Heart left ventricle (tissue), 16 donors: ENCODE measurements around the gene FMO2. TPM values are rescaled to one million over a fixed set of nuclear protein-coding genes. Genes with fewer than 3 reads are reported as not detected.

ENCODE experiments used
- ATAC-seq, 4 donors: fragments of 200-7000 bp; cut with Tn5 transposase; one replicate each; pipeline ENCODE4 v1.9.1; 2020 to 2022; ENCODE audit warnings: moderate library complexity in 4 of 4, mild to moderate bottlenecking in 3 of 4, moderate number of reproducible peaks in 1 of 4
- DNase-seq, 5 donors: peaks; one replicate each; pipeline ENCODE4 v3.0.0-alpha.2; 2020
- H3K27ac ChIP-seq, 12 donors: fragments of 200-600 bp; sonication (generic) in 4 of 12; one replicate each; pipeline versions ENCODE4 v1.5.0 to v1.8.0; 2016 to 2022; ENCODE audit warnings: mild to moderate bottlenecking in 2 of 12
- H3K27me3 ChIP-seq, 9 donors: fragments of 200-600 bp; sonication (generic) in 2 of 9; one replicate each; pipeline versions ENCODE4 v1.5.1 to v1.8.0; 2016 to 2022; ENCODE audit warnings: mild to moderate bottlenecking in 3 of 9
- H3K36me3 ChIP-seq, 9 donors: fragments of 200-600 bp; sonication (generic) in 2 of 9; one replicate each; pipeline versions ENCODE4 v1.5.0 to v1.8.0; 2018 to 2022; ENCODE audit warnings: mild to moderate bottlenecking in 2 of 9
- H3K4me1 ChIP-seq, 12 donors: fragments of 200-600 bp; sonication (generic) in 4 of 12; one replicate each; pipeline versions ENCODE4 v1.5.0 to v1.8.0; 2016 to 2022; ENCODE audit warnings: mild to moderate bottlenecking in 3 of 12
- H3K4me3 ChIP-seq, 12 donors: fragments of 200-600 bp; sonication (generic) in 4 of 12; one replicate each; pipeline versions ENCODE4 v1.5.0 to v1.8.0; 2017 to 2022; ENCODE audit warnings: mild to moderate bottlenecking in 9 of 12, moderate library complexity in 4 of 12
- H3K9me3 ChIP-seq, 12 donors: fragments of 200-600 bp; sonication (generic) in 4 of 12; one replicate each; pipeline versions ENCODE4 v1.5.0 to v1.8.0; 2016 to 2022; ENCODE audit warnings: mild to moderate bottlenecking in 1 of 12
- CTCF ChIP-seq, 12 donors: fragments of 200-600 bp; sonication (generic) in 4 of 12; IDR thresholded peaks; one replicate each; pipeline versions ENCODE4 v1.5.0 to v1.8.0; 2018 to 2022; ENCODE audit warnings: antibody characterized with exemption in 12 of 12, mild to moderate bottlenecking in 5 of 12
- POLR2A ChIP-seq, 2 donors: fragments of 450-650 bp; IDR thresholded peaks; one replicate each; pipeline ENCODE4 v1.6.1; 2017; ENCODE audit warnings: antibody characterized with exemption in 2 of 2, mild to moderate bottlenecking in 2 of 2, moderate library complexity in 2 of 2
- WGBS, 4 donors: extraction: QIAGEN DNeasy Blood & Tissue Kit in 2 of 4; methylation state at CpG; one replicate each; pipeline versions ENCODE4 v1.1.5 to v1.1.7; 2013 to 2018; 5-methylcytosine and 5-hydroxymethylcytosine counted together
- intact Hi-C, 10 donors: fragments of 100-400 bp; cut with DNase I; formaldehyde crosslinking; loops; one replicate each; pipeline versions ENCODE4 v1.11.1 to v1.14.2; 2022
- polyA plus RNA-seq, 2 donors: library from polyadenylated mRNA; stranded (reverse); fragments of 200-250 nt; gene quantifications; one replicate each; pipeline ENCODE4 v1.2.3, GENCODE V29; 2013
- total RNA-seq, 9 donors: library from RNA; depleted of rRNA in 2 of 9; stranded (reverse); fragments of >200 nt in 2 of 9; fragmentation: NEBNext Ultra II Directional in 3 of 9; extraction: Animal tissue kit (Norgen Biotek cat#: 25700) in 3 of 9; gene quantifications; one replicate each; pipeline versions ENCODE4 v1.1.0 to v1.2.4, GENCODE V29; 2016 to 2023
- donor health status: ischemic (EF 13 %, LVEDD 7.1; RV severe dilation, severe dysfunction).
- donor health status: healthy with polysubstance abuse.
- donor health status: DM: no; HTN: yes; CAD: no.
- donor health status: DM: no; HTN: no; CAD: no.
- donor health status: ischemic (EF 25% LVEDD 6.9; RV normal size, moderate dysfunction).
- donor health status: ischemic (EF 25% LVEDD 5.7; RV mildly dilated, moderate dysfunction).
- donor health status: healthy.
- donor health status: DM: yes; HTN: yes; CAD: no.
- donor health status: ischemic (EF 35%, LVEDD 5.7; RV mildly dilated, moderate dysfunction).
- donor health status: nonischemic (EF 11% LVEDD 7.7; RV severe dilation, severe dysfunction).
- donor health status: DM: yes; HTN: yes; CAD: no.
- donor health status: PGD.
- donor health status: ischemic (EF 29% LVEDD 5.4; RV normal size, mild dysfunction).
- donor health status: nonischemic (EF 23%, LVEDD 6.1; RV moderate dilation, normal function).

The FMO2 gene
- total and polyA plus RNA-seq, 11 donors, result 7.5 to 65.6 (median 28.6) TPM

GRCh38 chr1:171140401-171140800 is 44.7 kb upstream of the FMO2 start:
- ATAC-seq (no peak), DNase-seq (peak in 3 of 5 donors; percentile 31 to 60 (median 49))
- intact Hi-C loops, result loop anchor here in 6 of 10 donors (2.0 to 5.0 kb wide), 3 partner anchors 30 to 47 kb away; partner anchors contain the start of gene FMO2 (in 2 of the 6)
- no peak for TF ChIP-seq CTCF (IDR thresholded peaks at IDR 0.05)
- no peak for TF ChIP-seq POLR2A (IDR thresholded peaks at IDR 0.05)
- Histone ChIP-seq H3K4me3 (no peak overlapping the region), H3K9me3 (no peaks in the 10 kb centered on the region), H3K4me1 (peaks cover 0 to 76% (median 49%) of the 10 kb centered on the region in 12 donors), H3K27ac (peak overlapping the region; percentile 79 to 94 (median 86)), H3K36me3 (no peaks in the 10 kb centered on the region), H3K27me3 (no peaks in the 10 kb centered on the region)
- 65 to 74% (median 69%) methylated on average over 5 of the region's 5 CpGs for WGBS, 4 donors

GRCh38 chr1:171140956-171141687 is 44.0 kb upstream of the FMO2 start:
- Histone ChIP-seq H3K9me3 (no peaks in the 10 kb centered on the region), H3K27ac (peak overlapping the region; percentile 79 to 94 (median 86)), H3K4me3 (no peak overlapping the region), H3K4me1 (peaks cover 0 to 72% (median 49%) of the 10 kb centered on the region in 12 donors), H3K36me3 (no peaks in the 10 kb centered on the region), H3K27me3 (no peaks in the 10 kb centered on the region)
- peak in 2 of 5 donors; percentile 17 to 21 for DNase-seq
- WGBS, 4 donors, result 31 to 51% (median 38%) methylated on average over 4 of the region's 4 CpGs
- TF ChIP-seq POLR2A (IDR thresholded peaks at IDR 0.05) (no peak), CTCF (IDR thresholded peaks at IDR 0.05) (no peak)
- intact Hi-C loops, result loop anchor here in 6 of 10 donors (2.0 to 5.0 kb wide), 3 partner anchors 30 to 46 kb away; partner anchors contain the start of gene FMO2 (in 2 of the 6)
- ATAC-seq, result peak in 1 of 4 donors; percentile 53

GRCh38 chr1:171141688-171142415 is 43.2 kb upstream of the FMO2 start:
- TF ChIP-seq POLR2A (IDR thresholded peaks at IDR 0.05), result no peak
- TF ChIP-seq CTCF (IDR thresholded peaks at IDR 0.05), result peak in 7 of 12 donors; percentile 21 to 54 (median 39)
- peaks cover 0 to 75% (median 49%) of the 10 kb centered on the region in 12 donors for H3K4me1 ChIP-seq
- peak; percentile 51 to 74 (median 65) for DNase-seq
- H3K36me3 ChIP-seq, result no peaks in the 10 kb centered on the region
- no peaks in the 10 kb centered on the region for H3K27me3 ChIP-seq
- ATAC-seq, result peak; percentile 76 to 89 (median 84)
- H3K9me3 ChIP-seq, result no peaks in the 10 kb centered on the region
- intact Hi-C loops, result loop anchor here in 7 of 10 donors (1.0 to 5.0 kb wide), 6 partner anchors 31 to 69 kb away; partner anchors contain the start of gene FMO2 (in 2 of the 7)
- WGBS, 4 donors, result 23 to 47% (median 33%) methylated on average over 6 of the region's 6 CpGs
- H3K4me3 ChIP-seq, result peak overlapping the region in 4 of 12 donors; percentile 1 to 22 (median 18)
- H3K27ac ChIP-seq, result peak overlapping the region; percentile 79 to 94 (median 86)
